Left kidney (tissue), 2 donors: ENCODE data around the gene IL20. TPM values are rescaled to one million over a fixed set of nuclear protein-coding genes. Genes with fewer than 3 reads are reported as not detected.

Source experiments
- DNase-seq: peaks from one replicate; pipeline ENCODE4 v3.0.0-alpha.2; 2013
- polyA plus RNA-seq: library from polyadenylated mRNA; unstranded; fragments of 120-200 nt; gene quantifications from one replicate; pipeline ENCODE4 v1.2.1, GENCODE V29; 2013; ENCODE audit not compliant: insufficient read length

The IL20 gene
- polyA plus RNA-seq, 1 donor: not detected

GRCh38 chr1:206878456-206878855 is 13.0 kb downstream of the IL20 start:
- DNase-seq: no peak

GRCh38 chr1:206880314-206880713 is 14.9 kb downstream of the IL20 start:
- DNase-seq: no peak

- DNase-seq: no peak
These were observed 17.1 kb downstream of the IL20 start for GRCh38 chr1:206882555-206882954.

- no peak for DNase-seq
These were observed 17.7 kb downstream of the IL20 start for GRCh38 chr1:206883160-206883559.

- DNase-seq: no peak
These were observed 18.5 kb downstream of the IL20 start for GRCh38 chr1:206883876-206884275.

- no peak for DNase-seq
These were observed 20.1 kb downstream of the IL20 start for GRCh38 chr1:206885341-206886060.

GRCh38 chr1:206886831-206887230 is 21.4 kb downstream of the IL20 start:
- no peak for DNase-seq

GRCh38 chr1:206887701-206888100 is 22.3 kb downstream of the IL20 start:
- no peak for DNase-seq

DNA sequence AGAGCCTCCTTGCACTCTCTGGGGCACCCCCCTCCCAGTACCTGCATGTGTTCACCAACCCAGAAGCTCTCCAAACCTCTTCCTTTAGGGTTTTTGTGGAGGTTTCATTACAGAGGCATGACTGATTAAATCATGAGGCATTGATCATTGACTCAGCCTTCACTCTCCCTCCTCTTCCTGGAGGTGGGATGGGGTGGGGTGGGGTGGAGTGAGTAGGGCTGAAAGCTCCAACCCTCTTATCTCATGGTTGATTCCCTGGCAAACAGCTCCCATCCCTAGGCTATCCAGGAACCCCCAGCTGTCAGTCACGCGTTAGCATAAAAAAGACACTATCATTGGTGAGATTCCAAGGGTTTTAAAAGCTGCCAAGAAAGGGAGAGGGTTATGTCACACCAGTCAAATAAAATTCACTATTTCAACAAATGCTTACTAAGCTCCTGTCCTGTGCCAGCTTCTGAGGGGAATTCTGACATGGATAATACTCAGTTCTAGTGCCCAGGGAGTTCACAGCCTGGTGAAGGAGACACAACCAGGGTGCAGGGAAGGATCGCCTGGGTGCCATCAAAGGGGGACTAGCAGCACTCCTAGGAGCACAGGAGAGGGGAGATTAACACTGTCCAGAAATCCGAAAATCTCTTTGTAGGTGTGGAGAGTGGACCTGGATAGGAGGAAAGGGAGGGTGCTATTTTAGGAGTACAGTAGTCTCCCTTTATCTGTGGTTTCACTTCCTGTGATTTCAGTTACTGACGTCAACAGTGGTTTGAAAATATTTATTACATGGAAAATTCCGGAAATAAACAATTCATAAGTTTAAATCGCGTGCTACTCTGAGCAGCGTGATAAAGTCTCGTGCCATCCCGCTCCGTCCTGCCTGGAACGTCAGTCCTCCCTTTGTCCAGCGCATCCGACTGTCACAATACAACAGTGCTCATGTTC is 25.0 kb downstream of the IL20 start:
- DNase-seq: no peak

DNA sequence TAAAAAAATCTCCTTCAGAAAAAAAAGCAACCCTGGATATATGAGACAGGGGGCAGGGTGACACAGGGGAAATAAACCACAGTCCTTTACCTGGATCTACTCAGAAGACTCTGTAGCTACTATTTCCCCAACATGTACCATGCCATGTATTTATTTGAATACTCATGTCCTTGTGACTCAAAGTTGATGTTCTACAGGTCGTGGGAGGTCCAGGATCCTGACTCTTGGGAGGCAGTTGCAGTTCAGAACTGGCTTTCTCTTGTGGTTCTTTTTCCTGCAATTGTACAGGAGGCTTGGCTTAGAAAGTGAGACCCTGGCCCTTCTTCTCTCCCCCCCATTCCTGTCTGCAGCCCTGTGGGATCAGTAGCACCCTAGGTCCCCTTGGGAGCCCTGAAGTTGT is 26.0 kb downstream of the IL20 start:
- no peak for DNase-seq

DNA sequence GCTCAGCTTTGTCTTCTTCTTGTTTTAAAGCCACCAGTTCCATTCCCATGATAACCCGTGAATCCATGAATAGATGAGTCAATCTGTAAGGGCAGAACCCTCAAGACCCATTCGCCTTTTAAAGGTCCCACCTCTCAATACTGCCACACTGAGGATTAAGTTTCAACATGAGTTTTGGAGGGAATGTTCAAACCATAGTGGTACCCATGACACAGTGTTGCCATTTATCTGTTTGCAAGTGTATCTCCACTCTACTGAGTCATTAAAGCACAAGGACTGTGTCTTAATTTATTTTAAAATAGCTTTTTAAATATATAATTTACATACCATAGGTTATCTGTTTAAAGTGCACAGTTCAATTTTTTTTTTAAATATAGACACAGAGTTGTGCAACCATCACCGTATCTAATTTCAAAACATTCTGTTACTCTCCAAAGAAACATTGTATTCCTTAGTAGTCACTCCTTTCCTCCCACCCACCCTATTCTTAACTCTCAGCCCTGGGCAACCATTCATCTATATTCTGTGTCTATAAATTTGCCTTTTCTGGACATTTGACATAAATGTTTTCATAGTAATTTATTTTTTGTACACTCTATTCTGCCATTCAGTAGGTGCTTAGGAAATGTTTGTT is 27.0 kb downstream of the IL20 start:
- no peak for DNase-seq

DNA sequence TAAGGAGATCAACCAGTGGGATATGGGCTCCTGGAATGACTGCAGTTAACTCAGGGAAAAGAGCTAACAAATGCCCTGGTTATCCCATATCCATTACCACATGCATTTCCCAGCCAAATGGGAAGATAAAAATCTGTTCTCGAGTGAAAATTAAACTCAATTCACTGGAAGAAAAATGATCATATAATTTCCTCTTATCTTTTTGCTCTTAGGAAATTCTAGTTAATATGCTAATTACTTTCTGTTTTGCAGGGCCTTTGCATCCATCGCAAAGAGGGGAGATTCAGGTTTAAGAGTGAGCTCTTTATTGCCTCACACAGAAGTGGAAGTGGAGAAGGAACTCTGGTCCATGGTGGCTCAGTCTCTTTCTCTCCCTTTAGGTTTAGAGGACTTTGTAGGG is 28.0 kb downstream of the IL20 start:
- DNase-seq: no peak

GRCh38 chr1:206895325-206895724 is 29.9 kb downstream of the IL20 start:
- no peak for DNase-seq

DNA sequence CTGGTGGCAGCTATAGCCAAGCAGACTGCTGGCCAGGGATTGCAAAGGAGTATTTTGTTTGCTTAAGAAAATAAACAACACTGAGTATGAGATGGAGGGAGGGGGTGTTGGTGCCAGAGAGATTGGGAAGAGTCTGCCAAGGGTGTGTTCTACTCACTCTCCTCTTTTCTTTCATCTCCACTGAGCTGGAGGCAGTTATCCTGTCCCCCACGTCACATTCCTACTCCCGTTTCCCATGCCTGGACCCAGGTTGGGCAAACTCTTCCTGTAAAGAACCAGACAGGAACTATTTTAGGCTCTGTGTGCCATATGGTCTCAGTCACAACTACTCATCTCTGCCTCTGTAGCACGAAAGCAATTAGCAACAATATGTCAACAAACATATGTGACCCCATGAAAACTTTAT is 30.4 kb downstream of the IL20 start:
- no peak for DNase-seq

DNA sequence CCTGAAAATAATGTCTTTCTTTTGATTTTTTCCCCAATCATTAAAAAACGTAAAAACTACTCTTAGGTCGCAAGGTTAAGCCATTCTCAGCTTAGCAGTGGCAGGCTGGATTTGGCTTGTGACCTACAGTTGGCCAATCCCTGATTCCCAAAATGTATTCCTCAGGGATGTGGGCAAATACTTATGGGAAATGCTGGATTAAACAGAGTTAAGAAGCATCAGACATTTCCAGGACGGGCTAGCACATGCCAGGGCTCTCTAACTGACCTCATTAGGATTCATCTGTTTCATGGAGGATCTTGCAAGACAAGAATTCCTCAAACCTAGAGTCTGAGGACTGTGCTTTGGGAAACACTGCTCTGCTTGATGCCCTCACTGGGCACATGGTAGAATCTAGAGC is 30.8 kb downstream of the IL20 start:
- DNase-seq: no peak

GRCh38 chr1:206897175-206897574 is 31.8 kb downstream of the IL20 start, which contains the start of gene IL24:
Gene IL24 (plus strand): TSS chr1:206897443. CDS start chr1:206897833, 390 bp downstream.
- no peak for DNase-seq

GRCh38 chr1:206898089-206898914 is 32.9 kb downstream of the IL20 start:
- no peak for DNase-seq

DNA sequence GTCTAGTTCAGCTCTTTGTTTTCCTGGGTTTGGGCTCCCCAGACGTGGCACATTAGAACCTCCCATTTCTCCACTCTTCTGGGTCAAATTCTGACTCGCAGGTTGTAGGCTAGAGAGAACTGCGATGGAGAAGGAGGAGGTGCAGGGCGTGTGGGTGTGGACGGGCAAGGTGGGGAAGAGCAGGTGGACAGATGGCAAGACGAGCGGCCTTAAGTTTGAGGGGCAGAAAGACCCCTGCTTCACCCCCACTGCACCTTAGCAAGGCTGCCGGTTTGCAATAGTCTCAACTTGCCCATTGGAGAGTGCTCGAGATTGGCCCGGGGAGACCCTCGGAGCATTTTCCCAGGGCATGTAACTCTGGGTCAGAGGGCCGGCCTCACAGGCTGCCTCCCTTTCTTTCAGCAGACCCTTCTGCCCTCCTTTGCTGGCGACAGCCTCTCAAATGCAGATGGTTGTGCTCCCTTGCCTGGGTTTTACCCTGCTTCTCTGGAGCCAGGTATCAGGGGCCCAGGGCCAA is 33.5 kb downstream of the IL20 start:
- DNase-seq: no peak

- DNase-seq: no peak
These were observed 34.3 kb downstream of the IL20 start for GRCh38 chr1:206899717-206900116.

DNA sequence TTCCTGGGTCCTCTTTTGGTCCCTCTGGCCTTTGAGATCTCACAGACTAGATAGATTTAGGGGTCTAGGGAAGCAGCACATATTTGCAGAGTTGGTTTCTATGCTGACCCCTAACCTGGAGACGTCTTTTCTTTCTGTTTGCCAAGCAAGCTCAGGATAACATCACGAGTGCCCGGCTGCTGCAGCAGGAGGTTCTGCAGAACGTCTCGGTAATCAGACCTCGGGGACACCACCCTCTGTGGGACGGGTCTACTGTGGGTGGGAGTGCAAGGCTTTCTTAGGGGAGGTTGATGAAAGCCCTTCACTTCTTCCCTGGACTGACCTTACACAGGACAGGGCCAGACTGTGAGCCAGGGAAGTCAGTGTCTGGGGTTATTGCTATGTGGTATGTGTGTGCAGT is 34.7 kb downstream of the IL20 start:
- DNase-seq: no peak

GRCh38 chr1:206901944-206902343 is 36.5 kb downstream of the IL20 start:
- no peak for DNase-seq

DNA sequence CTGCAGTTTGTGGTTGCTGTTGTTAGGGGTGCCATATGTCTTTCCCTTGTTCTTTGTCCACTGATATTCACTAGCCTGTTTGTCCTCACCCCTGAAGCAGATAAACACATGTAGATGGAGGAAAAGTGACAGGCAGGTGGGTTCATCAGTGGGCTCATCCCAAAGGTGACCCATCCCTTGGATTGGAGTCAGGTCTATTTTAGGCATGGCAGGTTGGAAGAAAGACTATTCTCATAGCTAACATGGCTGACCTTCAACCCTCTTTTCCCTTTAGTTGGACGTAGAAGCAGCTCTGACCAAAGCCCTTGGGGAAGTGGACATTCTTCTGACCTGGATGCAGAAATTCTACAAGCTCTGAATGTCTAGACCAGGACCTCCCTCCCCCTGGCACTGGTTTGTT is 37.3 kb downstream of the IL20 start:
- DNase-seq: no peak
